UCSD-AML1 (cell line): ENCODE results near the gene MOB3A.

Source experiments
- DNase-seq: peaks from one replicate; lab custom pipeline; 2025; ENCODE audit not compliant: unreplicated experiment; lab: John Stamatoyannopoulos, UW

The MOB3A gene

DNA sequence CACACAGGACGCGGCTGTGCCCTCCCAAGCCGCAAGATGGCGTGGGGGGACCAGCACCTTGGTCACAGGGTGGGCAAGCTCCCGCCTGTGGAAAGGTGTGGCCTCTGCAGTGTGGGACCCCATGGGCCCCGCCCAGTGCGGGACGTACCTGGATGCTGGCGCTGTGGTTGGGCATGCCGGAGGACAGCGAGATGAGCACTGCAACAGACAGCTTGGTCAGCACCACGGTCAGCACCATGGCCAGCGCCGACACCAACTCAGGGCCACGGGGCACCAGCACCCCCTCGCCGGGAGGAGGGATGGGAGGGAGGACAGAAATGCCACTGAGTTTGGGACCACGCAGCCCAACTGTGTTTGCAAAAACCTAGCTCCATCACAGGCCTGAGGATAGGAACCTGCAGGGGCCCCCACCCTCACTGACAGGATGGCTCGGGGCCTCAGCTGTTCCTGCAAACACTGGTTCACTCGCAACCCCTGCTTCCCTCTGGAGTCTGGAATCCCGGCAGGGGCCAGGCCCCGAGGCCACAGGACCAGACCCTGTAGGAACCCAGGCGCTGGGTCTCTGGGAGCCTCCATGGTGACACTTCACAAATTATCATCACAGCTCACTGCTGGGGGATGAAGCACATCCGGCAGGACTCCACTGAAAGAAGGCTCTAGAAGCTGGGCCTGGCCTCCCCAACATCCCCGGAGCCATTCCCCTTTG is 27.7 kb upstream of the MOB3A start:
- DNase-seq: no peak

GRCh38 chr19:2122982-2123381 is 26.9 kb upstream of the MOB3A start:
- DNase-seq: no peak

DNA sequence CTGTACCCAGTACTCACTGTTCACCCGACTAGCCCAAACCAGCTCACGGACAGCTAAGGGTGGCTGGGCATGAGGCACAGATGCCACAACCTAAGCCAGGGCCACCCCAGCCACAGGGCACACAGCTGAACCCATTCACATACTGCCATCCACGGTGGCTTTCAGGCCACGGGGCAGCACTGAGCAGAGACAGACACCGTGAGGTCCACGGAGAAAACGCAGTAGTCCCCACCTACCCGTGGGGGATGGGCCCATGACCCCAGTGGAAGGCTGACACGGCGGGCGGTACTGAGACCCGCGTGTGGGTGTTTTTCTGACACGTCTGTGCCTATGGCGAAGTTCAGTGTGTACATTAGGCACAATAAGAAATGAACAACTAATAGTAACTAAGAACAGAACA is 26.1 kb upstream of the MOB3A start:
- DNase-seq: no peak

DNA sequence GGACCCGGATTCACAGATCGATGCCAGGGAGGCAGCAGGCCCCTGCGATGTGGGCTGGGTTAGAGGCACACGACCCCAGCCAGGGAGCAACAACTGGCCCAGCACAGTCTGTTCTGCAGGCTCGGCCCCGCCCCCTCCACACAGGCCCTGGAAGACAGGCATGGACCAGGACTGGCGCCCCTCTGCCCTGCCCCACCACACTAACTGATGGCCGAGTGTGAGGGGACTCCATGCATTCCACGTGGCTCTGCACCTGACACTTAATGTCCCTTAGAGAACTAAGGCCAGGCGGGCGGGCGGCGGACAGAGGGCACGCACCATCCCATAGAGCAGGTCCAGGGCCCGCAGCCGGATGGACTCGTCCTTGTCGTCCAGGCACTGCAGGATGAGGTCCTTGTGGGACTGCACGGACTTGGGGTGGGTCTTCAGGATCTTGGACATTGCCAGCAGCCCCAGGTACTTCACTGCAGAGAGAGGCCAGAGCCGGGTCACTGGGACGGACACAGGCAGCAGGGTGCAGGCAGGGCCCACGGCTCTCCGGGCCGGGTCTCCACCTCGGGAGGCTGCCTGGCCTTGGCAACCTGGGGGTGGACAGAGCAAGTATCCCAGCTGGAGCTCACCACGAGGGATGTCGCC is 25.4 kb upstream of the MOB3A start:
- DNase-seq: no peak

GRCh38 chr19:2120821-2121220 is 24.7 kb upstream of the MOB3A start:
- no peak for DNase-seq

GRCh38 chr19:2119921-2120785 is 24.0 kb upstream of the MOB3A start:
- DNase-seq: no peak

GRCh38 chr19:2118438-2118837 is 22.3 kb upstream of the MOB3A start:
- no peak for DNase-seq

DNA sequence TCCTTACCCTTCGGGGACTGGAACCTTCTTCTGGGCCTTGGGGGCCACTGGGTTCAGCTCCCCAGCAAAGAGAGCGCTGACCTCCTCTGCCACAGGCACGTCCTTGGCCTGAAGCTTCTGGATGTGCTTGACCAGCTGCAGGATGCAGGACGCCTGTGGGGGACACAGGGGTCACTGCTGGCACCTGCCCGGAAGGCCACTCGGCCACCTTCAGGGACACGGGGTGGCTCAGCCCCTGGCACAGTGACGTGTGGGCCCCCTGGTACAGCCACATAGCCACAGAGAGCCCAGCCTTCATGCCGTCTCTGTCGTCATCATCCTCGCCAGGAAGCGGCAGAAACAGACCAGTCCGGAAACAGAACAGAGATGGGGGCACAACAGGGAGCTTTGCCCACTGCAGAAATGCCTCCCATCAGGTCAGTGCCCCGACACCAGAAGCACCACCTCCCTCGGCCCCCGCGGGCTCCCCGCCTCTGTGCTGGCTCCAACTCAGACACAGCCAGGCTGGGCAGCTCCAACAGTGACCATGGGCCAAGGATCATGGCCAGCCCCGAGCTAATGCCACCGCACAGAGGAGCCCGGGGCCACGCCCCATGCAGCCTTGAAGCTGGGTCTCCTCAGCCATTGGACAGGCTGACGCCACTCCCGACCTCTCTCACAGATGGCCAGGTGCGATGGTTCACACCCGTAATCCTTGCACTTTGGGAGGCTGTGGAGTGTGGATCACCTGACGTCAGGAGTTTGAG is 21.3 kb upstream of the MOB3A start:
- DNase-seq: no peak

DNA sequence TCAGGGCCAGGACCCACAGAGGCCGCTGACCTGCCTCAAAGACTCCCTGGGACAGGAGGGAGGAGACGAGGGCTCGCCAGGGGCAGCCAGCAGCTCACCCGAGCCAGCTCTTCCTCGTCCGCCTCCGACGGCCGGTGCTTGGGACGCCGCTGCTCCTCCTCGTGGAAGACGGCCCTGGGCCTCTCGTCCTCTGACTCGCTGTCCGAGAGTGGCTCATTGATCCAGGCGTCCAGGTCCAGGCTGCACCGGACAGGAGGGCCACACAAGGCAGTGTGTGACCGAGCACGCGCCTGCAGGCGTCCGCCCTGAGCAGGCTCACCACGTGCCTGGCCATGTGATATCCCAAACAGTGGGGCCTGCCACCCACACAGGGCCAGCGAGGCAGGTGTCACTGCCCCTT is 20.4 kb upstream of the MOB3A start:
- DNase-seq: no peak

DNA sequence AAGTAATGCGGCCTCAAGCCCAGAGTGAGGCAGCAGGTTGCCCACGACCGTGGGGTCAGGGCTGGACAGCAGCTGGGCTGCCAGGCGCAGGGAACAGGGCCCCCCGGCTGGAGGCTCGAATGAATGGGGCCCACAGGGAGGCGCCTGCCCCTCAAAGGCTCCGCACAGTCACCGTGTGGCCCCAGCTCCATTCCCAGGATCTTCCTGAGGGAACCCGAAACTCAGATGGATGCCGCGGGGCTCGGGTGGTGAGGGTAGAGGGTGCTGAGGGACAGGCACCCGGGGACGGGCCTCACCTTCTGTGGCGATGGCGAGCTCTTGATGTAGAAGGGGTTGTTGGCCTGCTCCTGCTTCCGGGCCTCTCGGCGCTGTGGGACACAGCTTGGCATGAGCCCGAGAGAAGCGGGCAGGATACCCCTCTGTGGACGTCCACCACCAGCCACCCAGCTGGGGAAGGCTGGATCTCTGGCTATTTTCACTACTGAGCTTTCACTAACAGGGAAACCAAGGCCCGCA is 19.8 kb upstream of the MOB3A start:
- no peak for DNase-seq

DNA sequence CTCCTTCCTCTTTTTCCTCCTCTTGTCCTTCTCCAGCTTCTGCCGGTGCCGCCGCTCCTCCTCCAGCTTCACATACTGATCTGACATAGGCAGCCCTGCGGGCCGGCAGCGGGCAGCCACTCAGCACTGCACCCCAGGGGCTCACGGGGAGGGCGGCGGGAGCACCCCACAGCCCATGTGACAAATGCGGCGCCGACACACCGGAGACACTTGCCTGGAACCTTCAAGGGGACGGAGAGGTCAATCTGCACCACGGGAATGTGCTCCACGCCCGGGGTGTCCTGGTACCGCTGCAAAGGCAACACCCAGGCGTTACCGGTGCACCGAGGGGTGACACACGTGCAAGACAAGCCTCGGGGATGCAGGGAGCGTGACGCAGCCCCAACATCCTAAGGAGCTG is 19.2 kb upstream of the MOB3A start:
- DNase-seq: no peak

- no peak for DNase-seq
Measured at GRCh38 chr19:2114821-2115220, 18.7 kb upstream of the MOB3A start.

- DNase-seq: no peak
Measured at GRCh38 chr19:2114218-2114617, 18.1 kb upstream of the MOB3A start.

- no peak for DNase-seq
Measured at GRCh38 chr19:2113439-2114211, 17.5 kb upstream of the MOB3A start.

GRCh38 chr19:2112516-2113320 is 16.6 kb upstream of the MOB3A start:
- no peak for DNase-seq

- no peak for DNase-seq
Measured at GRCh38 chr19:2111886-2112285, 15.8 kb upstream of the MOB3A start.

- DNase-seq: no peak
Measured at GRCh38 chr19:2111425-2111824, 15.3 kb upstream of the MOB3A start.

GRCh38 chr19:2110822-2111221 is 14.7 kb upstream of the MOB3A start:
- DNase-seq: no peak

DNA sequence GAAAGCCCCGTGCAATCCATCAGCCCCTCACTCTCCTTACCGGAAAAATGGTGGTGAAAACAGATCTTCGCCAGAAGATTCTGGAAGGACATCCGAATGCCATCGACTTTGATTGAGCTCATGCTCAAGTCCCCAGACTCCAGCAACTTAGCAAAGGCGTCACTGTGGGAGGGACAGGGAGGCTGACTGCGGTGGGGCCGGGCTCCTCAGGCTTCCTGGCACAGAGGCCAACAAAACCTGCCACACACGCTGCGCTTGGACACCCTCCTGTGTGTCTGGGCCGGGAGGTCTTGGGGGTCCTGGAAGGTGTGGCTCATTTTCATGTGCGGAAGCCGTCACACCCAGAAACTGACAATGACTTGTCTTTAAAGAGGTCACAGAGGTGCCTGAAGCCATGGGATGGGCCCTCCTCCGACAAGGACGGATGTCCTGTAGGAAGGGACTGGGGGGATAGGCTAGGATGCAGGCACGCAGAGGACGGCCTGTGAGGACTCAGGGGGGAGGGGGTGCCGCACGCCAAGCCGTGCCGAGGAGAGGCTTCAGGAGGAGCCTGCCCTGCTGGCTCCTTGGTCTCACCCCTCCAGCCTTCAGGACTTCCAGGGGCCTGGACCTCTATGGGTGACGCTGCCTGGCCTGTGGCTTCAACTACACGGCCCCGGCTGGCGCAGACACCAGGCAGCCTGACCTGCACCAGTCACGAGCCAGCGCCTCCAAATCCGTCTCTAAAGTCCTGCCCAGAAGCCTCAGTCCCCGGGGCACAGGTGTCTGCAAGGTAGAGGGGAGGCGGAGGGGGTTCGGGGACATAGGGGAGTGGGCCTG is 13.1 kb upstream of the MOB3A start:
- DNase-seq: no peak
